Measurements from ENCODE around the gene HOXC9. TPM values are rescaled to one million over a fixed set of nuclear protein-coding genes. Genes with fewer than 3 reads are reported as not detected.
A peak's percentile ranks its signal among the peaks of the same experiment; 100 is the strongest.

HOXC9 gene
- total and polyA plus RNA-seq, 9 of the 15 experiments (the other 6 are each of a cell fraction or from before 2014, with no cell fraction given), result 1.1 to 10.5 (median 9.3) TPM

DNA sequence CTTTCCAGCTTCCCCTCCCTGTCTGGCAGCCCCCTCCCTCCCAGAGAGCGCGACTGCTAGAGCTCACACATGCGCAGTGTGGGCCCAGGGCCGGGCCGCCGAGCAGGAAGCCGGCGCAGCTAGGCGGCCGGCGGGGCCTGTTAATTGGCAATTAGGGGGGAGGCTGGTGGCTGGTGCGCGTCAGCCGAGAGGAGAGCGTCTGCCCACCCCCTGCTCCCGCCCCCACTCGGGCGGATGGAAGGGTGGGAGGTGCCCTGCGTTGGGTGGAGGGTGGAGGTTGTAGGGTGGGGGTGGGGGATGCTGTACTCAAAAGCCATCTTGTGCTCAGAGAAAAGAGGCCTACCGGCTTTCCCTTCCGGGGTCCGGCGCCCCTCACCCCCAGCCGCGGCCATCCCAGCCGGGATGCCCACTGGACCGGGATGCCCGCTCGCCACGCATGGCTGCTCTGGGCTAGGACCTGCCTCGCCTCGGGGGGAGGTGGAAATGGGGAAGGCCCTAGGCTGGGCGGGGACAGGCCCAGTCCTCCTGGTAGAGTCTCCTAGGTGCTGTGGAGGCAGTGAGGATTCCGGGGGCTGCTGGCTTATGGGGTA, 18.0 kb downstream of the HOXC9 start (continued):
- no peak for TF ChIP-seq DLX4 (CRISPR knock-in tag; IDR thresholded peaks at IDR 0.05)
- TF ChIP-seq ZNF766 (CRISPR knock-in tag; conservative IDR thresholded peaks at IDR 0.05), result no peak
- no peak for TF ChIP-seq MYC (IDR thresholded peaks at IDR 0.05; ENCODE audit: low read depth, low read length)
- TF ChIP-seq MYC (CRISPR knock-in tag; IDR thresholded peaks at IDR 0.05; ENCODE audit: borderline replicate concordance, low read depth), result no peak
- TF ChIP-seq ZFX (CRISPR knock-in tag; IDR thresholded peaks at IDR 0.05), result peak; percentile 99
- no peak for TF ChIP-seq THAP12 (CRISPR knock-in tag; IDR thresholded peaks at IDR 0.05)
- TF ChIP-seq POU5F1 (IDR thresholded peaks at IDR 0.05; ENCODE audit: borderline replicate concordance, low read depth, low read length, partially characterized antibody), result no peak
- peak; percentile 75 for TF ChIP-seq PHF20 (IDR thresholded peaks at IDR 0.05; ENCODE audit: partially characterized antibody)
- TF ChIP-seq MTA2 (IDR thresholded peaks at IDR 0.05; ENCODE audit: low read depth), result no peak
- TF ChIP-seq CREB3L1 (IDR thresholded peaks at IDR 0.05; ENCODE audit: borderline replicate concordance, low read depth), result no peak
- TF ChIP-seq ZNF407 (IDR thresholded peaks at IDR 0.05; ENCODE audit: low read depth), result no peak
- TF ChIP-seq PTBP1 (IDR thresholded peaks at IDR 0.05; ENCODE audit: low read depth, low read length), result no peak
